Measurements from ENCODE around the gene OXER1.

- no peak for TF ChIP-seq CTCF (IDR thresholded peaks at IDR 0.05)
- no peak for TF ChIP-seq POLR2AphosphoS5 (IDR thresholded peaks at IDR 0.05)
- no peak for TF ChIP-seq POLR2A (IDR thresholded peaks at IDR 0.05)
Measured at GRCh38 chr2:42784204-42784880, 20.4 kb upstream of the OXER1 start.

Data from prostate gland (tissue), 2 donors.